GM18873 (cell line): Measurements from ENCODE around the gene HPCAL4.

ENCODE experiments used
- ATAC-seq: cut with Tn5 transposase; IDR thresholded peaks from one replicate; pipeline ENCODE4 v1.9.1; 2021; ENCODE audit warnings: mild to moderate bottlenecking, moderate library complexity, moderate number of reproducible peaks; ENCODE audit not compliant: unreplicated experiment, low FRiP score

Gene HPCAL4

GRCh38 chr1:39678889-39679288 is 12.3 kb downstream of the HPCAL4 start:
- ATAC-seq: no peak

GRCh38 chr1:39677645-39678044 is 13.6 kb downstream of the HPCAL4 start:
- no peak for ATAC-seq

GRCh38 chr1:39676948-39677548 is 14.2 kb downstream of the HPCAL4 start:
- ATAC-seq: no peak

GRCh38 chr1:39675220-39675619 is 16.0 kb downstream of the HPCAL4 start:
- ATAC-seq: no peak

- ATAC-seq: no peak
Measured at GRCh38 chr1:39673215-39673614, 18.0 kb downstream of the HPCAL4 start.

- ATAC-seq: no peak
Measured at GRCh38 chr1:39672551-39672947, 18.7 kb downstream of the HPCAL4 start.

DNA sequence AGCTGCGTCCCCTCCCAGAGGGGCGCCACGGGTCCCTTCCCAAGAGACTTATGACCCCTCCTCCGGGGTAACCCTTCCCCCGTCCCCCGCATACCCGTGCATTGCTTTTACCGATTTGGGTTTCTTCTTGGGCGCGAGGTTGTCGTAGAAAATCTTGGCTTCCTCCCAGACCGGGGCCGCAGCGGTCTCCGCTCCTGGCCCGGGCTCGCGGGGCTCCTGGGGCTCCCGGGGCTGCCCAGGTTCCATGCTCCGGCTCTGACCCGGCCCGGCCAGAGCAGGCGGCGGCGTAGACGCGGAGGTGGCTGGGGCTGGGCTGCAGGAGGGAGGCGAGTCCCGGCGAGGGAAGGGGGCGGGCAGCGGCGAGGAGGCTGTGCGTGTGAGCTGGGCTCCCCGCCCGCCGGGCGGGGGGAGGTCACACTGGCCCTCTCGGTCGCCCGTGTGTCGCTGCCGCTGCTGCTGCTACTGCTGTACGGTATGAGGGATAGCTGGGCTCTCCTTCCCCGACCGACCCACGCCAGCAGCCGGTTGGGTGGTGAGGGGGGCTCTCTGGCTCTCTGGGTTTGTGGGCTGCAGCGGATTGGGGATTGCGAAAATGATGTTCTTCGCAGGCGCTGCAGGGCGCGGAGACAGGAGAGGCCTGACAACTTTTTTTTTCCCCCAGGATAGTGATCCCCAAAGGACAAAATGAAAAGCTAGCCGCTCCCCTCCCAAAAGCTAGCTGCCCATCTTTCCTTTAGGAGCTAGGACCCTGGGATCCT is 19.3 kb downstream of the HPCAL4 start, which contains the start of gene NT5C1A:
TSS of gene NT5C1A (minus strand) at position 315 of the 758 bp plus-strand sequence. CDS start at position 246, 69 bp downstream.
- ATAC-seq: no peak

GRCh38 chr1:39671433-39671792 is 19.8 kb downstream of the HPCAL4 start:
- no peak for ATAC-seq

GRCh38 chr1:39670689-39671088 is 20.5 kb downstream of the HPCAL4 start:
- no peak for ATAC-seq

GRCh38 chr1:39668894-39669293 is 22.3 kb downstream of the HPCAL4 start:
- ATAC-seq: no peak

GRCh38 chr1:39668111-39668510 is 23.1 kb downstream of the HPCAL4 start:
- ATAC-seq: no peak

- peak; percentile 83 for ATAC-seq
Measured at GRCh38 chr1:39666772-39667171, 24.5 kb downstream of the HPCAL4 start.

DNA sequence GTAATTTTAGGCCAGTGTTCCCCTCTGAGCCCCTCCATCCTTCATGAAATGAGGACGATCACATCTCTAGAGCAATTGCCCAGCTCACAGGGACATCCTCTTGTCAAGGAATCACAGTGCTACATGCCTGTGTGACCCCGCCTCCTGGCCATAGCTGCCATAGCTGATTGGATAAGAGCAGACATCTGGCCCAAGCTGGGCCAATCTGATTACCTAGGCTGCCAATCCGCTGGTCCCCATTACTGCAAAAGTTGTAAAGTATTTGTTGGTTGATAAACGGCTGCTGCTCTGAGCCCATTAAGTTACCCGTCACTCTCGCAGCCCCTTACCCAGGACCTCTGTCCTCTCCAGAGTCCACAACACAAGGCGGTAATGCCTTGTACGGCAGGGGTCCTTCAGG is 27.7 kb downstream of the HPCAL4 start:
- ATAC-seq: no peak

DNA sequence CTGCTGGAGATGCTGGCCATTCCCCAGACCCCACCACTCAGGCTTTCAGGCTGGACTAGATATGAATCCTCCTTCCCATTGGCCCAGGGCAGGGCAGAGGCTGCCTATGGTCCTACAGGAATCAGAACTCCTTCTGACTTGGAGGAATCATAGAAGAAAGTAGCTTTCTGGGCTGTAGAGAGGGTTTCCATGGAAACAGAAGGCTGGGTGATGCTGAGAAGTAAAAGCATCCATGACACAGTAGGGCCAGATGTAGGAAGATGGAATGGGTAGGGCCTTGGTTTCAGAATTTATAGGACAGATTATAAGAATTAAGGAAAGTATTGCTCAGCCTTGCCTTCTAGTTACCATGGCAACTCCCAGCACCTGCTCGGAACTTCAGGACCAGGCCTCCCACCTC is 28.4 kb downstream of the HPCAL4 start:
- ATAC-seq: no peak

- no peak for ATAC-seq
Measured at GRCh38 chr1:39659538-39659937, 31.7 kb downstream of the HPCAL4 start.

GRCh38 chr1:39659110-39659509 is 32.1 kb downstream of the HPCAL4 start:
- no peak for ATAC-seq

DNA sequence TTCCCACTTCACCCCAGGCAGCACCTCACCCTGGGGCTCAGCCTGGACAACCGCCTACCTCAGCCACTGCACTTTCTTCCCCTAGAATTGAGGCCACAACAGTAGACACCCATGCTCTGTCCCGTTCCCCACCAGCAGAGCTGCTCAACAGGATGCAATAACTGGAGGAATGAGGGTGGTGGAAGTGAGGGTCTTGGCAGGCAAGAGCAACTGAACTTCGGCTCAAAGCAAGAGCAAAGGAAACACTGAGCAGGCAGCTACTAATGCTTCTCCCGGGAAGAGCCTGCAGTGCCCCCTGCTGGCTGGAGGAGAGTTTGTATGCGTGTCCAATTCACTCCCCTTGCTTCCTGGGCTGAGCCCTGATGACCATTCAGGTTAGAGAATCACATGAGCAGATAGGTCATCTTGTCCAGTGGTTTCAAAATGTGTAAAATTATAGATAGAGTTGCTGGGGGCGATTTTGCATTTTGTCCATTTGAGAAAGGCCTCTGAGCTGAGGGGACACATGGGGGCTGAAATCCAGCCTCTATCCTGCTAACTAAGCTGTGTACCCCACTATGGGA is 33.2 kb downstream of the HPCAL4 start:
- no peak for ATAC-seq

DNA sequence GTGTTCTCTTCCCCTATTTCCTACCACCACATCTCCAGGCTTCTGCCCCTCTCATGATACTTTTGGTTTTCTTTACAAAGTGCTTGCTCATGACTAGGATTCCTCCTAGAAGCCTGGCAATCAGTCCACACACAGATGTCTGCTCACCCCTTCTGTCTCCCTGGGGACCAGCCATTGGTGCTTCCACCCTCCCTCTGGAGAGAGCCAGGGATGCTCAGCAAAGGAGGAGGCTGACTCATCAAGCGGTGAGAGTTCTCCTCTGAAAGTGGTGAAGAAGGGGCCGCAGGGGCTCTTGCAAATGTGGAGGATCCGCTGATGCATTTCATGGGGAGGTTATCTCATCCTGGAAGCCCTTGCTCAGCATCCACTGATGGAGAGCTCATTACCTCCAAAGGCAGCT is 33.8 kb downstream of the HPCAL4 start:
- ATAC-seq: no peak

DNA sequence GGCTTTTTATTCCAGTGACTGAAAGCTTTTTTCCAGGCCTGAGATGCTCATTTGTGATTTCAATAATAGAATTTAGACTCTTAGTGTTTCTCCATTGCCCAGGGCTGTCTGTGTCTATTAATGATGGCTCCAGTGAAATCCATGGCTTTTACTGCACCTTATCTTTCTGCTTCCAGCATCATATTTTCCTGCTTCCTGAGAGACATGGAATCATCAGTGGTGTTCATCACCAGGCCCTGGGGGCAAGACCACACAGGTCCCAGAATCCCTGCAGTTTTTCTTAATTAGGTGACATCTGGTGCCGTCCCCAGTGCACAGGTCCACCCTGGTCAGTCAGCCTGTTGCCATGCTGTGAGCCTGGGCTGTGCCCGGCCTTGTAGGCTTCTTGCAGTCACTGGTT is 34.8 kb downstream of the HPCAL4 start:
- no peak for ATAC-seq

- ATAC-seq: no peak
Measured at GRCh38 chr1:39655578-39656268, 35.5 kb downstream of the HPCAL4 start.

DNA sequence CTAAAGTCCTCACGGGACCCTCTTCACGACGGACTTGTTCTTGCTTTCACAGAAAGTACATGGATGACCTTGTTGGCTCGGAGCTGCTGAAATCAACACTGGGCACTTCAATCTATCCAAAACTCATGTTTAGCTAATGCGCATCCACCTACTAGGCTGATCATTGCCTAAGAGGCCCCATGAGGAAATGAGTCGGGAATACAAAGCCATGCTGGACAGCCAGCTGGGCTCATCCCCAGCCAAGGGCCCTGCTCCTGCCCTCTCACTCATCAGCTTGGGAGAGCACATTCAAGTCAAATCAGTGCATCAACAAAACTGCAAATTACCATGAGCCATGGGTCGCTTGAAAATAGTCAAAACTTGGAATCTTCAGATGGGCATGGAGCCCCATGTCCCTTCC is 36.9 kb downstream of the HPCAL4 start:
- no peak for ATAC-seq
